Lung microvascular endothelial cell (primary cell): Measurements from ENCODE around the gene ICAM5. TPM values are rescaled to one million over a fixed set of nuclear protein-coding genes. Genes with fewer than 3 reads are reported as not detected.

Source experiments
- DNase-seq, 2 donors: peaks; one replicate each; pipeline versions ENCODE4 v3.0.0 to v3.0.0-alpha.2; 2010; ENCODE audit warnings: low read depth in 2 of 2
- total RNA-seq: library from RNA; depleted of rRNA; stranded (reverse); fragments of >200 nt; gene quantifications from 2 replicates; pipeline ENCODE4 v1.2.1, GENCODE V29; 2014

Gene ICAM5
- total RNA-seq, 1 donor from 2014 or later = under 0.01 TPM

DNA sequence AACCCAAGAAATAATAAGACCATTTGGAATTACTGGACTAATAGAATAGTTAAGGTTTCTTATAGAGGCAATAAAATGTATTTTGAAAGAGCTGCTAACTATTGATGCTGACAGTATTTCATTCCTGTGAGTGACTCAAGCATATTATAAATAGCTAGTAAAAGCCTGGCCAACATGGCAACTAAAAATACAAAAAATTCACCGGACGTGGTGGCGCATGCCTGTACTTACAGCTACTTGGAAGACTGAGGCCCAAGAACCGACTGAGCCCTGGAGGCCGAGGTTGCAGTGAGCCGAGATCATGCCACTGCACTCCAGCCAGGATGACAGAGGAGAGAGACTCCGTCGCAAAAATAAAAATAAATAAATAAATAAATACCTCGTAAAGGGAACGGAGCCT, 55.0 kb downstream of the ICAM5 start:
- no peak for DNase-seq

Other genes starting within 250 kb of the ICAM5 start
- gene SHFL, start 203.6 kb upstream of the ICAM5 start, total RNA-seq = 12.9 and 20.4 TPM in 2 replicates
- gene ANGPTL6, start 187.3 kb upstream of the ICAM5 start, total RNA-seq = 0.20 and 0.22 TPM in 2 replicates
- 12.6 and 23.0 TPM in 2 replicates for gene PPAN, start 183.6 kb upstream of the ICAM5 start, total RNA-seq
- 1.1 and 1.8 TPM in 2 replicates for gene P2RY11, start 178.3 kb upstream of the ICAM5 start, total RNA-seq
- 228 and 274 TPM in 2 replicates for gene EIF3G, start 170.1 kb upstream of the ICAM5 start, total RNA-seq
- gene DNMT1, start 95.0 kb upstream of the ICAM5 start, total RNA-seq = 14.9 and 15.3 TPM in 2 replicates
- gene S1PR2, start 58.6 kb upstream of the ICAM5 start, total RNA-seq = 0.20 and 0.44 TPM in 2 replicates
- 12.9 and 13.5 TPM in 2 replicates for gene MRPL4, start 37.7 kb upstream of the ICAM5 start, total RNA-seq
- gene ICAM1, start 18.8 kb upstream of the ICAM5 start, total RNA-seq = 8.3 and 8.5 TPM in 2 replicates
- 0.22 TPM in 1 of 2 replicates, not detected in the other for gene ICAM4, start 3.0 kb upstream of the ICAM5 start, total RNA-seq
- gene ZGLP1, start 19.9 kb downstream of the ICAM5 start, total RNA-seq = 0.22 and 0.40 TPM in 2 replicates
- gene FDX2, start 26.1 kb downstream of the ICAM5 start, total RNA-seq = 6.8 and 13.9 TPM in 2 replicates
- 5.4 and 6.2 TPM in 2 replicates for gene RAVER1, start 43.6 kb downstream of the ICAM5 start, total RNA-seq
- 7.8 and 8.7 TPM in 2 replicates for gene ICAM3, start 49.7 kb downstream of the ICAM5 start, total RNA-seq
- gene TYK2, start 90.6 kb downstream of the ICAM5 start, total RNA-seq = 41.2 and 74.0 TPM in 2 replicates
- 198 and 235 TPM in 2 replicates for gene CDC37, start 113.6 kb downstream of the ICAM5 start, total RNA-seq
- gene PDE4A, start 130.6 kb downstream of the ICAM5 start, total RNA-seq = 1.3 and 1.8 TPM in 2 replicates
- gene KEAP1, start 213.4 kb downstream of the ICAM5 start, total RNA-seq = 61.9 and 87.7 TPM in 2 replicates
- under 0.01 TPM in 2 replicates for gene S1PR5, start 227.5 kb downstream of the ICAM5 start, total RNA-seq